Panc1 (cell line): ENCODE measurements around the gene ARID2. TPM values are rescaled to one million over a fixed set of nuclear protein-coding genes. Genes with fewer than 3 reads are reported as not detected.

Source experiments
- ATAC-seq: fragments of 200-7000 bp; cut with Tn5 transposase; 2 replicates; pipeline ENCODE4 v1.9.1; 2020; ENCODE audit warnings: mild to moderate bottlenecking, moderate library complexity
- BruUV-seq: library from RNA; stranded (reverse); fragments of 400-500 nt; replicated peaks from 2 replicates; lab custom pipeline; 2021; lab: Mats Ljungman, UMichigan
- CTCF ChIA-PET: fragments of 300-600 bp; sonication (Branson Sonifier 250); formaldehyde crosslinking; loops from one replicate; lab custom pipeline; 2022; ENCODE audit warnings: antibody characterized with exemption; lab: Charles Lee
- POLR2A ChIA-PET: fragments of 300-600 bp; sonication (Branson Sonifier 250); formaldehyde crosslinking; loops from one replicate; lab custom pipeline; 2022; ENCODE audit warnings: antibody characterized with exemption; lab: Charles Lee
- DNase-seq: peaks from one replicate; pipeline ENCODE4 v3.0.0-alpha.2; 2010; ENCODE audit warnings: low read depth, low spot score
- H3K27ac ChIP-seq: 2 replicates; pipeline ENCODE4 v1.5.1; 2011; ENCODE audit warnings: mild to moderate bottlenecking, low read length, inconsistent platforms
- H3K27me3 ChIP-seq: fragments of 200-500 bp; sonication (Bioruptor generic); 2 replicates; pipeline ENCODE4 v1.6.0; 2014; ENCODE audit warnings: low read length, inconsistent platforms; ENCODE audit not compliant: control insufficient read depth, insufficient read depth
- H3K36me3 ChIP-seq: fragments of 200-500 bp; sonication (Bioruptor generic); 2 replicates; pipeline ENCODE4 v1.5.1; 2014; ENCODE audit warnings: inconsistent platforms, mild to moderate bottlenecking, low read length, moderate library complexity; ENCODE audit not compliant: control insufficient read depth, insufficient read depth
- H3K4me1 ChIP-seq: 2 replicates; pipeline ENCODE4 v1.5.1; 2011; ENCODE audit warnings: inconsistent platforms, mild to moderate bottlenecking, low read length, moderate library complexity; ENCODE audit not compliant: control insufficient read depth, insufficient read depth
- H3K4me3 ChIP-seq, 2 experiments: 2 replicates each; pipeline ENCODE4 v1.5.1; 2011 to 2012; ENCODE audit warnings: low read depth in 2 of 2, low read length in 2 of 2, mild to moderate bottlenecking in 2 of 2, inconsistent platforms in 1 of 2, moderate library complexity in 1 of 2
- H3K9me3 ChIP-seq: fragments of 200-500 bp; sonication (Bioruptor generic); 2 replicates; pipeline ENCODE4 v1.5.1; 2014; ENCODE audit warnings: low read depth, mild to moderate bottlenecking, inconsistent platforms, low read length, moderate library complexity; ENCODE audit not compliant: control insufficient read depth, insufficient read depth
- POLR2AphosphoS5 ChIP-seq: IDR thresholded peaks from 2 replicates; pipeline ENCODE4 v1.6.1; 2012; ENCODE audit warnings: mild to moderate bottlenecking, low read depth, low read length, moderate library complexity
- SIN3A ChIP-seq: IDR thresholded peaks from 2 replicates; pipeline ENCODE4 v1.6.1; 2012; ENCODE audit warnings: low read depth, mild to moderate bottlenecking, low read length, moderate library complexity, borderline replicate concordance; ENCODE audit not compliant: insufficient read depth
- TCF7L2 ChIP-seq: IDR thresholded peaks from 2 replicates; pipeline ENCODE4 v1.6.1; 2011; ENCODE audit warnings: mild to moderate bottlenecking, low read depth, low read length, inconsistent platforms
- in situ Hi-C: cut with HindIII; loops from 2 replicates; pipeline ENCODE4 v1.10.0; 2016; ENCODE audit warnings: low sequenced_read_pairs, low pct_unique_long_range_greater_than_20kb
- intact Hi-C: fragments of 100-400 bp; cut with micrococcal nuclease; formaldehyde crosslinking; loops from one replicate; pipeline ENCODE4 v1.10.0; 2022; ENCODE audit not compliant: unreplicated experiment
- total RNA-seq: library from RNA; stranded (reverse); gene quantifications from one replicate; pipeline ENCODE4 v1.2.1, GENCODE V29; 2021; ENCODE audit not compliant: unreplicated experiment
- TF ChIP-seq, protein P1 (sequence below), 2 experiments: IDR thresholded peaks; 2 replicates each; pipeline ENCODE4 v1.6.1; 2011 to 2012; ENCODE audit warnings: low read depth in 2 of 2, control low read depth in 1 of 2, low read length in 1 of 2, mild to moderate bottlenecking in 1 of 2, moderate library complexity in 1 of 2; ENCODE audit not compliant: insufficient read depth in 1 of 2
- TF ChIP-seq, protein P2 (sequence below): fragments of 450-650 bp; IDR thresholded peaks from 2 replicates; pipeline ENCODE4 v1.5.1; 2017; ENCODE audit warnings: mild to moderate bottlenecking

The ARID2 gene
- total RNA-seq, 1 experiment from 2014 or later, result 39.5 TPM

DNA sequence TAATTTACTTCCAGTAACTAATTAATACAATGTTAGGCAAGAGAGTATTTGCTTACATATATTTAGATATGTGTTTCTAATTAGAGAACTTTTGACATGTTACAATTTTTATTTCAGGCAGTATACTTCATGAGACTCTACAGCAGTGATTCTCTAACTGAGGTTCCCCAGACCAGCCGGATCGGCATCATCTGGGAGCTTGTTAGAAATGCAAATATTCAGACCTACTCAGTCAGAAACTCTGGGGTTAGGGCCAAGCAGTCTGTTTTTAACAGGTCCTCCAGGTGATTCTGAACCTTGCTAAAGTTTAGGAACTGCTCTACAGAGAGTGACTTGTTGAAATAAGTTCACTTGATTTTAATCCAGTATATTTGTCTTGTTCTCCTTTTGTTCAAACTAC lies 46.5 kb downstream of the ARID2 start:
- ATAC-seq, result no peak
- in situ Hi-C loops (no loop called here), intact Hi-C loops (no loop called here)
- no peak overlapping the region for H3K4me3 ChIP-seq
- no peak overlapping the region for H3K27ac ChIP-seq
- H3K9me3 ChIP-seq, result no peaks in the 10 kb centered on the region
- H3K36me3 ChIP-seq, result no peaks in the 10 kb centered on the region
- H3K4me1 ChIP-seq, result peaks cover 3% of the 10 kb centered on the region
- TF ChIP-seq, protein P1, sequence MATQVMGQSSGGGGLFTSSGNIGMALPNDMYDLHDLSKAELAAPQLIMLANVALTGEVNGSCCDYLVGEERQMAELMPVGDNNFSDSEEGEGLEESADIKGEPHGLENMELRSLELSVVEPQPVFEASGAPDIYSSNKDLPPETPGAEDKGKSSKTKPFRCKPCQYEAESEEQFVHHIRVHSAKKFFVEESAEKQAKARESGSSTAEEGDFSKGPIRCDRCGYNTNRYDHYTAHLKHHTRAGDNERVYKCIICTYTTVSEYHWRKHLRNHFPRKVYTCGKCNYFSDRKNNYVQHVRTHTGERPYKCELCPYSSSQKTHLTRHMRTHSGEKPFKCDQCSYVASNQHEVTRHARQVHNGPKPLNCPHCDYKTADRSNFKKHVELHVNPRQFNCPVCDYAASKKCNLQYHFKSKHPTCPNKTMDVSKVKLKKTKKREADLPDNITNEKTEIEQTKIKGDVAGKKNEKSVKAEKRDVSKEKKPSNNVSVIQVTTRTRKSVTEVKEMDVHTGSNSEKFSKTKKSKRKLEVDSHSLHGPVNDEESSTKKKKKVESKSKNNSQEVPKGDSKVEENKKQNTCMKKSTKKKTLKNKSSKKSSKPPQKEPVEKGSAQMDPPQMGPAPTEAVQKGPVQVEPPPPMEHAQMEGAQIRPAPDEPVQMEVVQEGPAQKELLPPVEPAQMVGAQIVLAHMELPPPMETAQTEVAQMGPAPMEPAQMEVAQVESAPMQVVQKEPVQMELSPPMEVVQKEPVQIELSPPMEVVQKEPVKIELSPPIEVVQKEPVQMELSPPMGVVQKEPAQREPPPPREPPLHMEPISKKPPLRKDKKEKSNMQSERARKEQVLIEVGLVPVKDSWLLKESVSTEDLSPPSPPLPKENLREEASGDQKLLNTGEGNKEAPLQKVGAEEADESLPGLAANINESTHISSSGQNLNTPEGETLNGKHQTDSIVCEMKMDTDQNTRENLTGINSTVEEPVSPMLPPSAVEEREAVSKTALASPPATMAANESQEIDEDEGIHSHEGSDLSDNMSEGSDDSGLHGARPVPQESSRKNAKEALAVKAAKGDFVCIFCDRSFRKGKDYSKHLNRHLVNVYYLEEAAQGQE (IDR thresholded peaks at IDR 0.05; ENCODE audit: insufficient read depth in 1 of 2, low read depth in 2 of 2, low read length in 1 of 2), result no peak
- TF ChIP-seq TCF7L2 (no peak), SIN3A (no peak), POLR2AphosphoS5 (no peak)
- TF ChIP-seq, protein P2, sequence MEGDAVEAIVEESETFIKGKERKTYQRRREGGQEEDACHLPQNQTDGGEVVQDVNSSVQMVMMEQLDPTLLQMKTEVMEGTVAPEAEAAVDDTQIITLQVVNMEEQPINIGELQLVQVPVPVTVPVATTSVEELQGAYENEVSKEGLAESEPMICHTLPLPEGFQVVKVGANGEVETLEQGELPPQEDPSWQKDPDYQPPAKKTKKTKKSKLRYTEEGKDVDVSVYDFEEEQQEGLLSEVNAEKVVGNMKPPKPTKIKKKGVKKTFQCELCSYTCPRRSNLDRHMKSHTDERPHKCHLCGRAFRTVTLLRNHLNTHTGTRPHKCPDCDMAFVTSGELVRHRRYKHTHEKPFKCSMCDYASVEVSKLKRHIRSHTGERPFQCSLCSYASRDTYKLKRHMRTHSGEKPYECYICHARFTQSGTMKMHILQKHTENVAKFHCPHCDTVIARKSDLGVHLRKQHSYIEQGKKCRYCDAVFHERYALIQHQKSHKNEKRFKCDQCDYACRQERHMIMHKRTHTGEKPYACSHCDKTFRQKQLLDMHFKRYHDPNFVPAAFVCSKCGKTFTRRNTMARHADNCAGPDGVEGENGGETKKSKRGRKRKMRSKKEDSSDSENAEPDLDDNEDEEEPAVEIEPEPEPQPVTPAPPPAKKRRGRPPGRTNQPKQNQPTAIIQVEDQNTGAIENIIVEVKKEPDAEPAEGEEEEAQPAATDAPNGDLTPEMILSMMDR, result no peak
- CTCF ChIA-PET, result no interaction called here
- H3K27me3 ChIP-seq, result no peaks in the 10 kb centered on the region
- no peak for DNase-seq
- POLR2A ChIA-PET, result no interaction called here
- BruUV-seq, result no TSS peak

GRCh38 chr12:45779936-45780335 lies 50.4 kb downstream of the ARID2 start:
- ChIA-PET POLR2A (no interaction called here), CTCF (no interaction called here)
- no peaks in the 10 kb centered on the region; the same call in 1 of the 2 replicates for H3K36me3 ChIP-seq
- TF ChIP-seq SIN3A, result no peak
- TF ChIP-seq, protein P1 (IDR thresholded peaks at IDR 0.05; ENCODE audit: insufficient read depth in 1 of 2, low read depth in 2 of 2, low read length in 1 of 2), result no peak
- no peak for TF ChIP-seq POLR2AphosphoS5
- TF ChIP-seq, protein P2, result no peak
- TF ChIP-seq TCF7L2, result no peak
- BruUV-seq, result no TSS peak
- H3K4me3 ChIP-seq, result no peak overlapping the region
- no peak overlapping the region for H3K27ac ChIP-seq
- in situ Hi-C loops, result no loop called here
- H3K27me3 ChIP-seq, result no peaks in the 10 kb centered on the region
- intact Hi-C loops, result no loop called here
- ATAC-seq (no peak), DNase-seq (no peak)
- H3K9me3 ChIP-seq, result no peaks in the 10 kb centered on the region
- peaks cover 3% of the 10 kb centered on the region for H3K4me1 ChIP-seq
